NCI-H2227 (cell line): Measurements from ENCODE around the gene EDC3.

Source experiments
- DNase-seq: peaks from one replicate; lab custom pipeline; 2025; ENCODE audit not compliant: unreplicated experiment; lab: John Stamatoyannopoulos, UW

EDC3 gene

DNA sequence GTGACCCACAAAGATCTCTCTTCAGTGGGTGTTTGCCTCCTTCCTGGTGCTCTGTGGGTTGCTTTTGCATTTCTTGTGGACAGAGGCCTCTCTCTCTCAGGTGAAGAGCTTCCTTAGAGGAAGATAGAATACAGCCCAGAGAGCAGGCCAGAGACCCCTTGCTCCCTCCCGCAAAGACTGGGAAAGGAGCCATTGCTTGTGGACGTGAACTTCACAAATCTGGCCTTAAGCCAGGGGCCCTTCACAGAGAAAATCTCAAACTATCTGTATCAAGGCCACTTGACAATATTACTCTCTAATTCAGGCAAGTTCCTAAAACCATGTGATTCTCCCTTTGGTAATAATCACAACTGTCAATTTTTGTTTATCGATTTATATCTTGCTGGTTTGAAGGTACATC lies 110.6 kb downstream of the EDC3 start:
- DNase-seq: no peak

DNA sequence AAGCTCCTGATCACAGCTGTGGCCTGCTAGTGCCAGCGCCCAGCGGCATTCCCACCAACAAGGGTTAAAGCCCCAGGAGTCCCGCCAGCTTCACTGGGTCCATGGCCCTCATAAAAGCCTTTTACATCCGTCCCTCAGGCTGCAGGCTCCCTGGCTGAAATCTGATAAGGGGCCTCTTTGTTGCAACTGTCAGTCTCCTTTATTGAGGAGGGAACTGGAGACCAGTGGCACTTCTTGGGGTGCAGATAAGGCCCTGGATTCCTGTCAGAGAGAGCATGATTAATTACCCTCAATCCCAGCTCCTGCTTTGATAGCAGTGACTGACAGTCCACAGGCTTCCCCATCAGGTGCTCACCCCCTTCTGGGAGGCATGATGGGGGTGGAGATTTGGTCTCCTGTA lies 111.0 kb downstream of the EDC3 start:
- no peak for DNase-seq

DNA sequence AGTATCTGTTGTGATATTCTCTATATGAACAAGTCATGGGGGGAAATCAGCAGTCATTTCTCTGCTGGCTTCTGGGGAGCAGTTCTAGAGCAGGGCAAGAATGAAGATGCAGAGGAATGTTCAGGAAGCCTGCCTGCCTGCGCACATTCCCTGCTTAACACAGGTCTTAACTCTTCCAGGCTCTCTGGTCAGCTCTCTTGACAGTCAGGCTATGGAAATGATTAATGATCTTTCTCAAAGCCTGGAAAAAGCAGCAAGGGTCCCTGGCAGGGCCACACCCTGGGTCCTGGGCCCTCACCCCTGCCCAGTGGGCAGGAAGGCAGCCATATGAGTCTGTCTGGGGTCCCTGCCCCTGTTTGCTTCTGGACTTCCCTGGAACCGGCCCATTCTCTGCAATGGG lies 111.6 kb downstream of the EDC3 start:
- no peak for DNase-seq
